HepG2 (cell line): Measurements from ENCODE around the gene HLA-DMB. TPM values are rescaled to one million over a fixed set of nuclear protein-coding genes. Genes with fewer than 3 reads are reported as not detected.

Experiments
- ATAD3A ChIP-seq: sonication (generic); formaldehyde crosslinking; IDR thresholded peaks from 2 replicates; pipeline ENCODE4 v1.4.0; 2020; ENCODE audit warnings: missing genetic modification reagents
- BCL6 ChIP-seq: IDR thresholded peaks from 2 replicates; pipeline ENCODE4 v1.6.1; 2016; ENCODE audit warnings: missing genetic modification reagents, missing compliant biosample characterization
- CHD4 ChIP-seq: fragments of 200-600 bp; sonication (generic); IDR thresholded peaks from 2 replicates; pipeline ENCODE4 v1.7.0; 2017; ENCODE audit warnings: mild to moderate bottlenecking, low read length, borderline replicate concordance
- FOXK2 ChIP-seq: fragments of 450-650 bp; IDR thresholded peaks from 2 replicates; pipeline ENCODE4 v1.6.1; 2016
- FOXM1 ChIP-seq: sonication (generic); formaldehyde crosslinking; IDR thresholded peaks from 2 replicates; pipeline ENCODE4 v1.5.0; 2020; ENCODE audit warnings: missing genetic modification reagents
- GATAD1 ChIP-seq: IDR thresholded peaks from 2 replicates; pipeline ENCODE4 v1.6.1; 2016; ENCODE audit warnings: missing genetic modification reagents, missing compliant biosample characterization
- HHEX ChIP-seq: IDR thresholded peaks from 2 replicates; pipeline ENCODE4 v1.6.1; 2016; ENCODE audit warnings: control low read depth
- HINFP ChIP-seq: sonication (generic); formaldehyde crosslinking; IDR thresholded peaks from 2 replicates; pipeline ENCODE4 v1.4.0; 2020; ENCODE audit warnings: low read depth, mild to moderate bottlenecking, missing genetic modification reagents
- HNRNPL ChIP-seq: fragments of 200-400 bp; formaldehyde crosslinking; IDR thresholded peaks from 2 replicates; pipeline ENCODE4 v1.6.1; 2017; ENCODE audit warnings: mild to moderate bottlenecking, low read depth, low read length
- HNRNPLL ChIP-seq: fragments of 200-400 bp; formaldehyde crosslinking; IDR thresholded peaks from 2 replicates; pipeline ENCODE4 v1.6.1; 2017; ENCODE audit warnings: mild to moderate bottlenecking, low read depth, low read length; ENCODE audit not compliant: poor library complexity, severe bottlenecking
- JDP2 ChIP-seq: sonication (generic); formaldehyde crosslinking; IDR thresholded peaks from 2 replicates; pipeline ENCODE4 v1.8.1; 2022; ENCODE audit warnings: missing genetic modification reagents, borderline replicate concordance
- KLF11 ChIP-seq: IDR thresholded peaks from 2 replicates; pipeline ENCODE4 v1.6.1; 2016; ENCODE audit warnings: missing compliant biosample characterization
- KLF13 ChIP-seq: sonication (generic); formaldehyde crosslinking; IDR thresholded peaks from 2 replicates; pipeline ENCODE4 v1.4.0; 2020; ENCODE audit warnings: mild to moderate bottlenecking, missing genetic modification reagents
- MAF1 ChIP-seq: sonication (generic); formaldehyde crosslinking; IDR thresholded peaks from 2 replicates; pipeline ENCODE4 v1.5.0; 2020; ENCODE audit warnings: missing genetic modification reagents, borderline replicate concordance
- MLLT10 ChIP-seq: sonication (generic); formaldehyde crosslinking; IDR thresholded peaks from 2 replicates; pipeline ENCODE4 v1.4.0; 2020; ENCODE audit warnings: missing genetic modification reagents
- NR2F6 ChIP-seq, 2 experiments: IDR thresholded peaks; 2 replicates each; pipeline ENCODE4 v1.6.1; 2016; ENCODE audit warnings: antibody characterized with exemption in 1 of 2, mild to moderate bottlenecking in 1 of 2
- ZBTB20 ChIP-seq: sonication (generic); formaldehyde crosslinking; IDR thresholded peaks from 2 replicates; pipeline ENCODE4 v1.8.1; 2023; ENCODE audit warnings: missing genetic modification reagents, low read depth, mild to moderate bottlenecking, borderline replicate concordance
- ZNF12 ChIP-seq: sonication (generic); formaldehyde crosslinking; IDR thresholded peaks from 2 replicates; pipeline ENCODE4 v1.5.0; 2020; ENCODE audit warnings: missing genetic modification reagents
- ZNF142 ChIP-seq: sonication (generic); formaldehyde crosslinking; IDR thresholded peaks from 2 replicates; pipeline ENCODE4 v1.4.0; 2020; ENCODE audit warnings: missing genetic modification reagents
- ZNF383 ChIP-seq: sonication (generic); formaldehyde crosslinking; IDR thresholded peaks from 2 replicates; pipeline ENCODE4 v1.4.0; 2020; ENCODE audit warnings: missing genetic modification reagents, mild to moderate bottlenecking, borderline replicate concordance
- ZNF605 ChIP-seq: sonication (generic); formaldehyde crosslinking; IDR thresholded peaks from 2 replicates; pipeline ENCODE4 v1.8.0; 2022; ENCODE audit warnings: mild to moderate bottlenecking, missing genetic modification reagents
- ZNF619 ChIP-seq: sonication (generic); formaldehyde crosslinking; IDR thresholded peaks from 2 replicates; pipeline ENCODE4 v1.4.0; 2020; ENCODE audit warnings: mild to moderate bottlenecking, missing genetic modification reagents
- ZNF749 ChIP-seq: sonication (generic); formaldehyde crosslinking; IDR thresholded peaks from 2 replicates; pipeline ENCODE4 v1.8.0; 2022; ENCODE audit warnings: mild to moderate bottlenecking, missing genetic modification reagents, moderate library complexity, borderline replicate concordance
- ZNF816 ChIP-seq: sonication (generic); formaldehyde crosslinking; IDR thresholded peaks from 2 replicates; pipeline ENCODE4 v1.8.0; 2022; ENCODE audit warnings: missing genetic modification reagents, mild to moderate bottlenecking, borderline replicate concordance
- ZNF883 ChIP-seq: sonication (generic); formaldehyde crosslinking; IDR thresholded peaks from 2 replicates; pipeline ENCODE4 v1.5.1; 2020; ENCODE audit warnings: mild to moderate bottlenecking, missing genetic modification reagents; ENCODE audit errors: not compliant biosample characterization
- polyA plus RNA-seq, 8 experiments: library from polyadenylated mRNA; depleted of rRNA in 3 of 8; stranded (reverse) in 7 of 8; unstranded in 1 of 8; fragments of >200 nt; fragmentation: Illumina TruSeq in 4 of 8; extraction: Trizol in 4 of 8; gene quantifications; 2 replicates each; pipeline versions ENCODE4 v1.2.1 to v1.2.3, GENCODE V29; 2011 to 2016; ENCODE audit warnings: low read depth in 4 of 8, missing spikeins in 1 of 8, mixed read lengths in 1 of 8; ENCODE audit not compliant: insufficient read depth in 1 of 8
- total RNA-seq, 5 experiments: library from RNA; depleted of rRNA; stranded (reverse); fragments of >200 nt; fragmentation: Illumina TruSeq; extraction: Trizol; gene quantifications; 2 replicates each; pipeline ENCODE4 v1.2.3, GENCODE V29; 2016; ENCODE audit warnings: low read depth in 1 of 5

The HLA-DMB gene
- total and polyA plus RNA-seq, 2 of the 13 experiments (the other 11 are each of a cell fraction or from before 2014, with no cell fraction given): not detected

DNA sequence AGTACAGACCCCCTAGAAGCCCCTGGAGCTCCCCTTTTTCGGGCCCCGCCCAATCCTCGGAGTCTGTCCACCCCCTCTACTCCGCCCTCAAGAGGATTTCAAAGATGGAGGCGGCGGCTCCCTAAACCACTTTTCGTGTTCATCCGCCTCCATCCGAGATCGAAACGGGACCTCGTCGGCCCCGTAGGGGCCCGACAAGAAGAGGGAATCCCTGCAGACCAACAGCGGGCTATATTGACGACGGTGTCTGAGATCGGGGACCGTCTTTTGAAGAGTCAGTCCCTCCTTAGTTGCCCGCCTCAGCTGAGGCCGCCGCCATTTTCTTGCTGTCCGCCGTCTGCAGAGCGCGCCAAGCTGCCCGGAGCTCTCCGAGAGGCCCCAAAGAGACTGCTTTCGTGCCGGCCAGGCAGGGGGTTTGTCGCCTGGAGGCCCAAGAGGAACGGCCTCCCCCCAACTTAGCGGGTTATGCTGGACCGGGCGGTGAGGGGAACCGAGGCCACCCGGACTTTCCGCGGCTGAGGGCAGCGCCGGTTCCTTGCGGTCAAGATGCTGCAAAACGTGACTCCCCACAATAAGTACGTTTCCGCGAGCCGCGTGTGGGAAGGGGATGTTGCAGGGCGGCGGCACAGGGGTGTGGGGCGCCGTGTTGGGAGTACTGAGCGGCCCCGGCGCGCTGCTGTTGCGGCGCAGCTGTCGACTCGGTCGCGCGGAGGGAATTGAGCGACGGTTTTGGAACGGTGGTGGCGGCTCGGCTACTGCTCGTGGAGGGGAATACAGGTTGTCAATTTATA lies 31.7 kb upstream of the HLA-DMB start (continued):
- TF ChIP-seq HNRNPLL (peak; percentile 37), MAF1 (CRISPR knock-in tag) (no peak), BCL6 (no peak), KLF13 (no peak), FOXK2 (no peak), HNRNPL (no peak; the same call in 1 of the 2 replicates), JDP2 (no peak; the same call in 1 of the 2 replicates), ZNF619 (CRISPR knock-in tag) (no peak; the same call in none of the 2 replicates), NR2F6 (IDR thresholded peaks at IDR 0.05) (no peak), NR2F6 (CRISPR knock-in tag; IDR thresholded peaks at IDR 0.05) (no peak), MLLT10 (CRISPR knock-in tag) (peak; percentile 76), FOXM1 (CRISPR knock-in tag) (no peak), ZNF12 (CRISPR knock-in tag) (no peak), ATAD3A (CRISPR knock-in tag) (no peak), HHEX (CRISPR knock-in tag) (no peak), CHD4 (no peak), ZNF883 (CRISPR knock-in tag) (no peak), HINFP (no peak), ZBTB20 (CRISPR knock-in tag) (no peak), ZNF383 (no peak), ZNF816 (CRISPR knock-in tag) (peak; percentile 89; the same call in 1 of the 2 replicates), GATAD1 (CRISPR knock-in tag) (no peak), ZNF749 (no peak), ZNF605 (CRISPR knock-in tag) (0 out of 2 replicates have a peak, but pooled peaks have one; percentile 11), KLF11 (CRISPR knock-in tag) (no peak), ZNF142 (CRISPR knock-in tag) (no peak)
